Stimulated activated CD8-positive, alpha-beta memory T cell treated with anti-CD3 and anti-CD28 coated beads, Interleukin-7, amount 100 ng/mL, for 24 hours (primary cell): ENCODE data around the gene CAMTA1.

ENCODE experiments used
- DNase-seq: peaks from one replicate; pipeline ENCODE4 v3.0.0-alpha.2; 2020; ENCODE audit warnings: low read depth

CAMTA1 gene

DNA sequence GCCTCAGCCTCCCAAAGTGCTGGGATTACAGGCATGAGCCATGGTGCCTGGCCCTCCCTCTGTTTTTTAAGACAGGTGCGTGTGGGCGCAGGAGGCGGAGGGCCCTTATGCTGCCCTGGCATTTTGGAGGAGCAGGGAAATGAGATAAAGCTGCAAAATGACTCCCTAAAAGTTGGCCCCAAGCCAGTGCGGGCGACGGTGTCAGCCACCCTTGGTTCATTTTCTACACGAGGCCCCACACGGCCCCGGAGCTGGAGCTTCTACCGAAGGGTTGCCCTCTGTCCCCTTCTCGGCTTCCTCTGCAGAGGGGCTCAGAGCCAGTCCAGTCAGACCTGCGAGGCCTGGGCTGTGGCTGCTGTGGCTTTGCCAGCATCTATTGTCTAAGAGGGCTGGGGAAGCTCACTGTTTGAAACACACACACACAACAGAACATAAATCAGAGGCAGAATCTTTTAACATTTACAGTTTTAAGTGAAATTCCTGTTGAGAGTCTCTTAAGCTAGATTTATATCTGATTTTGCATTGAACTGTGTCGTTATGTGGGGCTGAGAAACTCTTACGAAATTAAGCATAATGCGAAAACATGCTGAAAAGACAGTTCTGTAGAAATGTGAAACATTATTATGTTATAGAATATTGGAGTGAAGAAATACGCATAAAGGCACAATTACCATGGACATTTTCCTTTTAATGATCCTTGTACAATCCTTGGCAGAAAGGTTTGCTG lies 255.9 kb downstream of the CAMTA1 start:
- DNase-seq = no peak

DNA sequence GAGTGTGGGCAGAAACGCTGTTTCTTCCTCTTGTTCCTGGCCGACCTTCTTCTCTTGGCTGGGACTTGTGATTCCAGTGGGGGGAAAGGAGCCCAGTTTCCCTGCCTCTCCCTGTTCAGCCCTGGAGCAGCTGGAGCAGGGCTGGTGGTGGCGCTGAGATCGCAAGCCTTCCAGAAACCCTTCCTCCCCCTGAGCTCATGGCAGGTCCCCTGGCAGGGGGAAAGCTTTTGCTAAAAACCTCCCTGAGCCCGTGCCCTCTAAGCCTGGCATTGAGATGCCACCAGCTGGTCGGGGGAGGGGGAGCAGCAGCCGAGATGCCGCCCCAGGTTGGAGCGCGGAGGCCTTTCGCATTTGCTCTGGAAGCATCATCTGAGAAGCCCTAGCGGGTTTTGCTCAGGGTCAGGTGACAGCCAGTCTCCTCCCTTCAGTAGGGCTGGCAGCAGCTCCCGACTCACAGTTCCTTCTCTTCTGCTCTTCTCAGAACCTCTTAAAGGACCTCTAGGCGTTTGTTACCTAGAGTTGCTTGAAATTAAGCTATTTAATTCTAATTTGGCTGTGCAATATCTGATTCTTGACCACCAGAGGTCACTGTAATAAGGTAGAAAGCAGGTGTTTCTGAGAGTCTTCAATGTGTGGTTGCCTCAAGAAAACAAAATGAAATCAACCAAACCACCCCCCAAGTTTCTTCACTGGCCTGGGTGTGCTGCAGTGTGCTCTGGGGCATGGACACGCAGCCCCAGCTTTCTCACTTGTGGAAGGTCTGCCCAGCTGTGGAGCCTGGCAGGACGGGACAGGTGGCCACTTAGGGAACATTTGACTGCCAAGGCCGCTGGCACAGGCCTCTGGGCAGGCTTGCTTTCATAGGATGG lies 257.3 kb downstream of the CAMTA1 start:
- no peak for DNase-seq

DNA sequence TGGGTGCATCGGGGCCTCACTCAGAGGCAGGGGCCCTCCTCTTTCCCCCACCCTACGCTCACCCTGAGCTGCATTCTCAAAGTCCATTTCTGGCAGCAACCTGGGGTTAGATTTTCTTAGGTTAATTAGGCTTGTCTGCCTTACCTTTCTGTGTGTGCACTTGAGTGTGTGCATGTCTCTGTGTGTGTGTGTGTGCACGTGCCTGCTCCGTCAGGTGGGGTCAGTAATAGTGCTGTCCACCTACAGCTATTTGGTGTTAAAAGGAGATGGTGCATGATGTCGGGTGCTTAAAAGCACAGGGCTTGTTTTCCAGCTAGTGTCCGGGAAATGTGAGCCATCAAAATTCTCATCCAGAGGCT lies 257.9 kb downstream of the CAMTA1 start:
- DNase-seq = no peak

DNA sequence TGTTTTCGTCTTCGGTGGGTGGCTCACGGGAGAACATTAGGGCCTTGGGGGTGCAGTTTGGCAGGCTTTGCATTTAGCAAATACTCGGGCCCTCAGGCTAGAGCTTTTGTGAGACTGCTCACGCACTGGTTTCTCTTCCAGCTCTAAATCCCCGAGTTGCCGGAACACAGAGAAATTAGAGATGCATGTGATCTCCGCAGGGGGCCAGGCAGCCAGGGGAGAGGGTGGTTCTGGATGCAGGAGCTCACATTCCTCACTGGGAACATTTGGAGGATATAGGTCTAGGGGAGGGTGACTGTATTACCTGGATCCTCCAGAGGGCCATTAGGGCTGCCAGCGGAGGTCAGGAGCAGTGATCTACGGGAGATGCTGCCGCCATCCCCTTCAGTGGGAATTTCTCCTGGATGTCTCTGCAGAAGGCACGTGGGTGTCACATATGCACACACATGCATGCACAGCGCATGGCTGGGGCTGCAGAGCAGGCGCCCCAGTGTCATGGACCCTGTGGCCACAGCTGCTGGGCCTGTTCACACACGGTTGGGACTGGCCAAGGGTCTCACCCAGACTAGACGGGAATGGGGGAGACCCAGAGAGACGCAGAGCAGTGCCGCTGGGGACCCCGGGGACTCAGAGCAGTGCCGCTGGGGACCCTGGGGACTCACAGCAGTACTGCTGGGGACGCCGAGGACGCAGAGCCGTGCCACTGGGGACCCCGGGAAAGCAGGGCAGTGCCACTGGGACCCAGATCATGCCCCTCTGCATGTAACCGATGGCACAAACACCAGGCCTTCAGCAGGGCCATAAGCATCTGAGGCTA lies 258.7 kb downstream of the CAMTA1 start:
- DNase-seq = no peak

DNA sequence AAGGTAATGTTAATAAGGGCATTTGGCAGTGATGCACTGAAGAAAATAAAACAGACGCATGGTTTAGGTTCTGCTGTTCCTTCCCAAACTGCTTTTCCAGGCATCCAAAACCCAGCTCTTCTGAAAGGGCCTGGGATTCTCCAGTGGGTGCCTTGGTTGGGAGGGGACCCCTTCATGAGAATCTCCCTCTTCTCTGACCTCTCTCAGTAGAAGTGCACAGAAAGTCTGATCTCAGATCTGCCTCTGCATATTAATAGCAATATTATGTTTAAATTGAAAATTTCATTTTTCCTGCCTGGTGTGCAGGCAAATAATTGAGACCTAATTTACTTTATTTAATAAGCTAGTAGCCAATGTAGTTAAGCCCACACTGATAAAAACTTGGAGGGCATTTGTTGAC lies 260.6 kb downstream of the CAMTA1 start:
- DNase-seq = no peak

DNA sequence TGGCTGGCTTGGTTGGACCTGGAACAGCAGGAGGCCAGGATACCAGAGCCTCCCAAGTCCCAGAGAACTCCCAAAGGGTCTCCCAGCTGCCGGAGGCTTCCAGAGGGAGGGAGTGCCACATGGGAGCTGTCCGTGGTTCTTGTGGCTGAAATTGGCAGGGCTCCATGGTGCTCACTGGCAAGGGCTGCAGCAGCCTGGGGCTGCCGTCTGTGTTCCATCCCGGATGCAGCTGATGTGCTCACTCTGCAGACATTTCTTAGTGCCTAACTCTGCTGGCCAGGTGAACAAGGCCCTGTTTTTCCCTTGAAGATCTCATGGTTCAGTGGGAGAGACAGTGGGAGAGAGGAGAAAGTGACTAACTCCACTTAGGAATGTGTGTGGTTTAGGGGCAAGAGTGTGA lies 261.1 kb downstream of the CAMTA1 start:
- DNase-seq = no peak

DNA sequence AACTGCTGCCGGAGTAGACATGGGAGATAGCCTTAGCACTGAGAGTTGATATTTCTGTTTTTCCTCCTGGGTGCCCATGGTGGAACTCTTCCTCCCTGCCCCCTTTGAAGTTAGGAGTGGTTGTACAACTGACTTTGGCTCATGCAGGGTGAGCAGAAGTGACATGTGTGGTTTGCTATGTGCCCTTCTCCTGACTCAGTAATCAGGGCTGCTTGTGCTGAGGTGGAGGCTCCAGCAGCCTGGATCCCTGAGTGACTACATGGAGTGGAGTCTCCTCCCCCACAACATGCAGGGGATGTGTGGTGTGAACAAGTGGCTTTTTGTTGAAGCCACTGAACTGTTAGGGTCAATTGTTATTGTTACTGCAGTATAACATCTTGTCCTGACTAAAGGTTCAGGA lies 261.6 kb downstream of the CAMTA1 start:
- no peak for DNase-seq

DNA sequence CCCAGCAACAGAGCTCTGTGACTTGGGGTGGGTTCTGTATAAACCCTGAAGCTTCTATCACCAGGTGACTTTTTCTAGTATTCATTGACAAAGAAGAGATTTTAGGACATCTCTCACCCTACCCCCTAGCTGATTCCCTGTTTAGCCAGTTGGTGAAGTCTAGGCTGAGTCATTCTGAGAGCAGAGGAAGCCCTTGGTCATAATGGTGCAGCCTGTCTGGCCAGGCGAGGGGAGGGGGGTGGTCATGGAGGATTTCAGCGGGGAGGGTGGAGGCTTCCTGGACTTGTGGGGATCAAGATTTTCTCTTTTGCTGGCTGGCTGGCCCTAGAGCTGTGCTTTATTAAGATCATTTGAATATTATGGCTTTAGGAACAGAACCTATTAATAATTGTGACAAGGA lies 262.6 kb downstream of the CAMTA1 start:
- DNase-seq = no peak

DNA sequence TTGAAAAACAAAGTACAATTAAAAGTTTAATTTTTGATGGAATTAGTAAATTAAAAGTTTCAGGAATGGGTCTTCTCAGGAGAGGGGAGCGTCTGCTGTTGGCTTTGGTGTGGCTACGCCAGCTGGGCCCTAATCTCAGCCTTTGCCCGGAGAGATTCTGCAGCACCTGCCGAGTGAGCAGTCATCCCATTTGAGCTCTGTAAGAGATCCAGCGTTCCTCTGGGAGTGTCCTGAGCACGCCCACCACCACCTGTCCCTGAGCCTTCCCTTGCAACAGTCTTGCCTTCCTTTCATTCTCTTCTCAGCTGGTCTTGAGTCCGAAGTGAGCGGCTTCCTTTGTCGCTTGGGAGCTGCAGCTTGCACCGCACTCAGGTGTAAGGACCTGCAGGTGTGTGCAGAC lies 263.1 kb downstream of the CAMTA1 start:
- DNase-seq = no peak

DNA sequence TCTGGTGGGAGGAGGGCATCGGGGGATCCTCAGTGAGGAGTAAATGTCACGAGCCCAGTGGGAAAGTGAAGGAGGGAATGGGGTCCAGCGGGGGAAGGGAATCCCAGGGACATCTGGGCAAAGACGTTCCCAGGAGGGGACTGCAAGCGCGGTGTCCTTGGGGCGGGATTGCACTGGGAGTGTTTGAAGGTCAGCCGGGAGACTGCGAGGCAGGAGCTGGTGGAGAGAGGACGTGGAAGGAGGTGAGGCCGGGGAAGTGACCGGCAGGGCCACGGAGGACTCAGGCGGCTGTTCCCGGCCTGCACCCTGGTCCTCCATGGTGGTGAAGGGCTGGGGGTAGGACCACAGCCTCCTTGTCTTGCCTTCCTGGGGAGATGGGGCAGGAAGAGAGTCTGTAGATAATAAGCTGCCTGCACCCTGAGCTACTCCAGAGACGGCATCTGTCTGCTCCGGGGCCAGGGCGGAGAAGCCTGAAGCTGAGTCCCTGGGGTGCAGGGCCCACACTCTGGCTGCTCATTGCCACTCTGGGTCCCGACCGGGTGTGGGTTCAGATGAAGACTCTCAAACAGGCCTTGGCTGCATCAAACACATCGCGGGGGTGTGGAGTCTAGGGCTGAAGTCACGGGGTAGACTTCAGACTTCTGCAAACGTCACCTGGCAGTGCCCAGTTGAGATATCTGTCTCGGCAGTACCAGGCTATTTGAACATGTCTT lies 264.8 kb downstream of the CAMTA1 start:
- DNase-seq = no peak

DNA sequence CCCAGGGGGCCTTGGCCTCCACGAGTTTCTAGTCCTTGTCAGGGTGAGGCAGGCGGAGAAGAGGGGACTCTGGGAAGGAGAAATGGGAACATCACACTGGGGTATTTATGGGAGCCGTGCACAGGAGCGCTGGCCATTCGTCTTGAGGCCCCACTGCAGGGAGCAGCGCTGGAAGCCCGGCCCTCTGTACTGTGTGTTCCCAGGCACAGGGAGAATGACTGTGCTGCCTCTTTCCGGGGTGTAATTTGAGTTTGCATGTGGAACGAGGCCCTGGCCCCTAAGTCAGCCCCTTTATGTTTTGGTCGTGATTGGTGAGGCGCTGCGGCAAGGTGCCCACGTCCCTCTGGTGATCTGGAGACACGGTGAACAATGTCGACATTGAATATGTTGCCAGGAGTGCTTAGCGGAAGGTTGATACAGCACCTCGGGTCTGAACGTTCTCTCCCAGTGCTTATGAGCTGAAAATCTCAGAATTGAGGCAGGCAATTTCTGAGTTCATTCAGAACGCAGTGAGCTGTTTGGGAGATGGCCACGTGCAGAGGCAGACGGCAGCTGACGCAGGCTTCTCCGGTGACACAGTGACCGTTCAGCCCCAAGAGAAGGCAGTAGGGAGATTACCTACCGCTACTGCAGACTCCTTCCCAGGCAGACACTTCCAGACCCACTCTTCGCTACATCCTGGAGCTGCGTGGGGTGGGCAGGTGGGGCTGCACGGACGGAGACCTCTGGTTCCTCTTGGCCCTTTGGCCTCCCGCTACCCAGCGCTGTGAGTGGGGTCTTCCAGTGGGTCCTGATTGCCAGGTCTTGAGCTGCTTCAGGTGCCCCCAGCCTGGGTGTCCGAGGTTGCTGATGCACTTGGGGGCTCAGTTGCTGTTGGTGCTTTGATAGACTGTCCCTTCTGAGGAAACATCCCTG lies 265.8 kb downstream of the CAMTA1 start:
- DNase-seq = no peak

DNA sequence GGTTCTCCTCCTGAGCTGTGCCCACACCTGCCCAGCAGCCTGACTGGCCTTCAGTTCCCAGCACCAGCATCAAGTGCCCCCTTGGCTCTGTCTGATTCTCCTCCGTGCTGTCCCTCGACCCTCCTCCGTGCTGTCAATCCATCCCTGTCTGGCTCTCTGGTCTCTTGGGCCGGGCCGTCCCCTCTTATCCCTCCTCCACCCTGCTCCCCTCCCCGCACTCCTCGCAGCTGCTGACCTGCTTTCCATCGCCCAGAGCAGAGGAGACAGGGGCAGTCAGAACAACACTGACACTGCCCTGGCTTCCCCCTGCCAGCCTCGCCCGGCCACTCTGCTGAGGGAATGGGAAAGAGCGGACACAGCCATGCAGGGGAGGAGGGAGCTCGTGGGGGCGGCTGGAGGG lies 267.4 kb downstream of the CAMTA1 start:
- no peak for DNase-seq

DNA sequence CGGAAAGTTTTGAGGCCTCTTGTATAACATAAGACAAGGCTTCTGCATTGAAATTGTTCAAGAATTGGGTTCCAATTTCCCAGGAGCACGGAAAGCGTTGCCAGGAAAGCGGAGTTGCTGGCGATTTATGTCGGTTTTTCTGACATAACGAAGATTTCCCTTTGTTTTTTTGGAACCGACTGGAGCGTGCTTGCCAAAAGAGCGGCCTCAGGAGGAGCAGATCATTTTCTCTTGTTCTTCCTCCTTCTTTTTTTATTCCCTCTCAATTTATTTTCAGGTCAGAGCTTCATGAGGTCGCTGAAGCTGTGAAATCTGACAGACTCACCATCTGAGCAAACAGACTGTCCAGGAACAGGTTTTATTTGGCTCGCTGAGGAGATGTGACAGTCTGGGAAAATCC lies 275.5 kb downstream of the CAMTA1 start:
- DNase-seq = no peak

DNA sequence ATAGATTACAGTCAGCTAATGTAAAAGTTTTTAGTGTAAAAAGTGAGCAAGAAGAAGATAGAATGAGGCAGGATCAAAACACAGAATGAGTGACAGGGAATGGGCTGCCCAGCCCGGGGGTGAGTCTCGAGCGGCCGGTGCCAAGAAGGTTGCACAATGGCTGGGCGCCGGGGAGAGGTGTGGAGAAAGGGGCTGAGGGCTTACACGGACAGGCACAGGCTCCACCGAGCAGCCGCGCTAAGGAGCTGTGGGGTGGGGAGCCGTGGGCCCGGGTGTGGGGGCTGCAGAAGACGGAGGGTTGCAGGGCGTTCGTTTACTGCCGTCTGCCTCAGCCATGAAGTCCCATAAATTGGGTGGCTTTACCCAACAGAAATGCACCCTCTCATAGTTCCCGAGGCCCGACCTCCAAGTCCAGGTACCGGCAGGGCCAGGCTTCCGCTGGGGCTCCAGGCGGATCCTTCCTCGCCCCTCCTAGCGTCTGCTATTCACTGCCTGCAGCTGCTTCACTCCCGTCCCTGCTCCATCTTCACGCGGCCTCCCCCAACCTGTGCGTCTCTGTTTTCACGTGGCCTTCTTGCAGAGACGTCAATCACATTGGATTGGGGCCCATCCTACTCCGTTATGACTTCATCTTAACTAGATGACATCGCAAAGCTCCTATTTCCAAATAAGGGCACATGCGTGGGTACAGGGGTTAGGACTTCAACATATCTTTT lies 277.2 kb downstream of the CAMTA1 start:
- DNase-seq = no peak

DNA sequence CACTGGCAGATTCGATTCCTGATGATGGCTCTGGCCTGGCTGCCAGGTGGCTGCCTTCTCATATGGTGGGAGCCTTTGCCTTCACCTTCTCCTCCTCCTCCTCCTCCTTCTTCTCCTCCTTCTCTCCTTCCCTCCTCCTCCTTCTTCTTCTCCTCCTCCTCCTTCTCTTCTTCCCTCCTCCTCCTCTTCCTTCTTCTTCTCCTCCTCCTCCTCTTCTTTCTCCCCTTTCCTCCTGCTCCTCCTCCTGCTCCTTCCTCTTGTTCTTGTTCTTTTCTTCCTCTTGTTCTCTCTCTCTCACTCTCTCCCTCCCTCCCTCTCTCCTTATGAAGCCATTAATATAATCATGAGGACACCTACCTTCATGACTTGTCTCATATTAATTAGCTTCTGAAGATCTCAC lies 278.7 kb downstream of the CAMTA1 start:
- DNase-seq = no peak

DNA sequence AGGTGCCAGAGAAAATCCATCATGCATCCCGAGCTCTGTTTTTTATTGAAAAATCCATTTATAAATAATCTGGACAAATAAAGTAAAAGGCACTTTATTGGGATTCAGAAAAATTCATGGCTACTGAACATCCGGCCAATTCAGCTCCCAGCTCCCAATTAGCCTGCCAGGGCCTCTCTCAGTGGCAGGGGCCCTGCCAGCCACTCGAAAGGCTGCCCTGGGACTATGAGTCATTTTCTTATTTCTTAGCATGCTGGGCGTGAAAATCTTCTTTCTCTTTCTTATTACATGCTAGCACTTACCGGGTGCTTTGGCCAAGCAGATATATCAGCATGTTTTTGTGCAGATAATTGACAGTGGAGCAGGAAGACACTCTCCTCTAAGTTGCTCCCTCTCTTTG lies 283.3 kb downstream of the CAMTA1 start:
- no peak for DNase-seq

DNA sequence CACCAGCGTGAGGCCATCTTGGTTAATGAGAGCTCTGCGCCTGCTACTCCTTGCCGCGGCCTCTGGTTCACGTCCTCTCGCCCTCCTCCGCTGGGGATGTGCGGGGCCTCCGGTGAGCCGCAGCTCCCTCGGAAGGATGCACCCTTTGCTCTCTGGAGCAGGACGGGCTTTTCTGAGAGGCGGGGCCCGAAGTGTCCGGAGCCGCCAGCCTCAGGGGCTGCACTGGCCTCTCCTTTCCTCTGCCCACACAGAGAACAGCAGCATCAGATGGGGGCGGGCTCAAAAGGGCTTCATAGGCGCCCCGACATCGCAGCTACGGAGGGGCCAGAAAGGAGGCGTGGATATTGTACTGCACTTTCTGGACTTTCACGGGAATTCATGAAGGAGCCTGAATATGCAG lies 284.7 kb downstream of the CAMTA1 start:
- DNase-seq = no peak

DNA sequence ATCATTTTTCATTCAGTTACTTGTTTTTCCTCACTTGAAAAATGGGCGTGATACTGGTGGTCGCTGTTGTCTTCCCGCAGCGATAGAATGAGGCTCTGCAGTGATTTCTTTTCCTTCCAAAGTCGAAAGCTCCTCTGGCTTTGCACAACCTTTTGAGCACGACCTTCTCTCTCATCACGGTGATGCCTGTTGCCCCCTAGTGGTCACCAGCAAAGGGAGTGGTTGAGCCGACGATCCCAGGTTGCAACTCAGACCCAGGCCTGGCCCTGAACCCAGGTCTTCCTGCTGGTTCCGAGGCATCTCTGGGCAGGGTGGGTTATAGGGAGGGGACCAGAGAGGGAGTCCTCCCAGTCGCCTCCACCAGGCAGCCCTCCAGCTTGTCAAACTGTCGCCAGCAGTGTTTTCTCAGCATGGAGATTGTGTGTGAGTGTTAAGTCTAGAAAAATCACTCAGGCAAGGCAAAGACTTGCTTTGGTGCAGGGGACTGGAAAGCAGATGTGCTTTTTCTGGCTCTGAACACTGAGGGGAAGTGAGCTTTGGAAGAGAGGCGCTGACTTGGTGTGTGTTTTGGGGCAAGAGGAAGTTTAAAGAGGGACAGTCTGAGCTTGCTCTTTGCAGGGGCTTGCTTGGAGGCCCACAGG lies 285.3 kb downstream of the CAMTA1 start:
- DNase-seq = peak; percentile 21

DNA sequence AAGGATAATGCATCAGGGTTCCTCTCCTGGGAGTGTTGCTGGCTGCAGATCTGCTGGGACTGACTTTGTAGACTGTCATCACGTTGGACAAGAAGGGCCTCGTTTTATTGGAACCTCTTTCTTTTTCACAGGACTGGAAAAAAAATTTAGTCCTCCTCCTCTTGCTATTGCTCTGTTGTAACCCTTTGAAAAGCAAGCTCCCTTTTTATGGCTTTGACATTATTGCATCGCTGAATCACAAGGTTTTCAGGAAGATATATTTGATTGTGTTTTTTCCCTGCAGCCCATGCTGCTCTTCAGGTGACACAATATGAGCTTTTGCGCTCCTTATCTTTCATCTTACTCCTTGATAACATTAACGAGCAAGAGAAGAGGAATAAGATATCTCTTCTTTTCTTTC lies 290.9 kb downstream of the CAMTA1 start:
- DNase-seq = no peak

DNA sequence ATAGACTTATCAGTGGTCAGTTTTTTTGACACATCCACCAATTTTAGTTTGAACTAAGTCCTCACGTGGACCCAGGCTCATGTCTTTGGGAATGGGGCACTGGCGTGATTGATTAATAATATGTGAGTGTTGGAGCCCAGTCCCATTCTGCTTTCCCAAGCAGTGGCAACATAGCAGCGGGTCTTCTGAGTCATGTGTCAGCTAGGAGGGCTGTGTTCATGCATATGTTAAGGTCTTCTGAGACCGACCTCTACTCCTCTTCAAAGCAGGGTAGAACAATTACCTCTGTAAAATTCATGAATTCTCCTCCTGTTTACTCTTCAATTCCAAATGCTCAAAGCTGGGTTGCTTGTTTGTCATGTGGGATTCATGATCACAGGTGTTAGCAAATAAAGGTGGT lies 291.3 kb downstream of the CAMTA1 start:
- no peak for DNase-seq
